Heart right ventricle (tissue), 16 donors: ENCODE results near the gene KRT3. TPM values are rescaled to one million over a fixed set of nuclear protein-coding genes. Genes with fewer than 3 reads are reported as not detected.
"Not testable (repeated sequence)": the region's sequence is repeated elsewhere in the genome, so short reads cannot be mapped to it uniquely, and the experiment has no call there.

ENCODE experiments used
- ATAC-seq, 8 donors: fragments of 200-7000 bp; cut with Tn5 transposase; one replicate each; pipeline ENCODE4 v1.9.1; 2020; ENCODE audit warnings: mild to moderate bottlenecking in 8 of 8, moderate library complexity in 8 of 8, moderate number of reproducible peaks in 1 of 8
- DNase-seq, 2 donors: peaks; one replicate each; pipeline ENCODE4 v3.0.0-alpha.2; 2020
- H3K27ac ChIP-seq, 10 donors: fragments of 200-600 bp; sonication (generic) in 2 of 10; one replicate each; pipeline versions ENCODE4 v1.5.0 to v1.8.0; 2020 to 2022; ENCODE audit warnings: mild to moderate bottlenecking in 3 of 10
- H3K27me3 ChIP-seq, 7 donors: fragments of 200-600 bp; one replicate each; pipeline ENCODE4 v1.8.0; 2021 to 2022; ENCODE audit warnings: mild to moderate bottlenecking in 2 of 7
- H3K36me3 ChIP-seq, 9 donors: fragments of 200-600 bp; sonication (generic) in 1 of 9; one replicate each; pipeline versions ENCODE4 v1.5.0 to v1.8.0; 2020 to 2022; ENCODE audit warnings: mild to moderate bottlenecking in 2 of 9
- H3K4me1 ChIP-seq, 9 donors: fragments of 200-600 bp; sonication (generic) in 1 of 9; one replicate each; pipeline versions ENCODE4 v1.5.0 to v1.8.0; 2020 to 2022; ENCODE audit warnings: mild to moderate bottlenecking in 4 of 9
- H3K4me3 ChIP-seq, 10 donors: fragments of 200-600 bp; sonication (generic) in 2 of 10; one replicate each; pipeline versions ENCODE4 v1.5.0 to v1.8.0; 2020 to 2022; ENCODE audit warnings: mild to moderate bottlenecking in 7 of 10, moderate library complexity in 2 of 10
- H3K9me3 ChIP-seq, 11 donors: fragments of 200-600 bp in 10 of 11; sonication (generic) in 2 of 11; one replicate each; pipeline versions ENCODE4 v1.5.0 to v1.8.0; 2013 to 2022; ENCODE audit warnings: mild to moderate bottlenecking in 2 of 11, control low read depth in 1 of 11, moderate library complexity in 1 of 11
- WGBS, 2 donors: extraction: QIAGEN DNeasy Blood & Tissue Kit; methylation state at CpG; one replicate each; pipeline ENCODE4 v1.1.7; 2013; ENCODE audit warnings: inconsistent platforms in 1 of 2; 5-methylcytosine and 5-hydroxymethylcytosine counted together
- intact Hi-C, 10 donors: fragments of 100-400 bp; cut with DNase I; formaldehyde crosslinking; loops; one replicate each; pipeline versions ENCODE4 v1.11.1 to v1.14.2; 2022
- polyA plus RNA-seq, 2 donors: library from polyadenylated mRNA; stranded (reverse); fragments of 200-250 nt; gene quantifications; one replicate each; pipeline ENCODE4 v1.2.3, GENCODE V29; 2013
- total RNA-seq, 10 donors: library from RNA; stranded (reverse); fragmentation: NEBNext Ultra II Directional in 3 of 10; extraction: Animal tissue kit (Norgen Biotek cat#: 25700) in 3 of 10; gene quantifications; one replicate each; pipeline versions ENCODE4 v1.2.1 to v1.2.4, GENCODE V29; 2021 to 2023
- TF ChIP-seq, protein P1 (sequence below), 9 donors: fragments of 200-600 bp; sonication (generic) in 2 of 9; IDR thresholded peaks; one replicate each; pipeline versions ENCODE4 v1.5.0 to v1.8.0; 2021 to 2022; ENCODE audit warnings: antibody characterized with exemption in 9 of 9, mild to moderate bottlenecking in 5 of 9, moderate library complexity in 1 of 9
- donor health status: Arrhythmogenic right ventricular cardiomyopathy.
- donor health status: ischemic (EF 13 %, LVEDD 7.1; RV severe dilation, severe dysfunction).
- donor health status: healthy with polysubstance abuse.
- donor health status: DM: no; HTN: yes; CAD: no.
- donor health status: DM: no; HTN: no; CAD: no.
- donor health status: ischemic (EF 25% LVEDD 6.9; RV normal size, moderate dysfunction).
- donor health status: ischemic (EF 25% LVEDD 5.7; RV mildly dilated, moderate dysfunction).
- donor health status: healthy.
- donor health status: DM: yes; HTN: yes; CAD: no.
- donor health status: Ischemic cardiomyopathy.
- donor health status: ischemic (EF 35%, LVEDD 5.7; RV mildly dilated, moderate dysfunction).
- donor health status: nonischemic (EF 11% LVEDD 7.7; RV severe dilation, severe dysfunction).
- donor health status: DM: yes; HTN: yes; CAD: no.
- donor health status: PGD.
- donor health status: ischemic (EF 29% LVEDD 5.4; RV normal size, mild dysfunction).
- donor health status: nonischemic (EF 23%, LVEDD 6.1; RV moderate dilation, normal function).

Gene KRT3
- total and polyA plus RNA-seq, 12 donors, result not detected

DNA sequence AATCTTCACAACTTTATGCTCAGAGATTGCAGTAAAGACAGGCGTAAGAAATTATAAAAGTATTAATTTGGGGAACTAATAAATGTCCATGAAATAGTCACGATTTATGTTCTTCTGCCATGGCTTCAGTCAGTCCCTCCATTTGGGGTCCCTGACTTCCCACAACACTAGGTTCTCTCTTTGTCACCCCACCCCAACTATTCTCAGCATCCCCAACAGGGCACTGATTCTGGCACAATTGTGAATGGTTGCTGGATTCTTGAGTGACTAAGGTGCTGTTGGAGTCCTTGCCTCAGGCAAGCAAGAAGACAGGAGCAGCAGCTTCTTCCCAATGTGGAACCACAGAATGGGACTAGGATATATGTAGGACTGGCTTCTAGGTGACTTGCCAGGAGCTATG lies 34.1 kb downstream of the KRT3 start:
- Histone ChIP-seq H3K27ac (no peak overlapping the region), H3K27me3 (peaks cover 0 to 19% (median 13%) of the 10 kb centered on the region in 7 donors), H3K9me3 (peaks cover 0 to 25% (median 7%) of the 10 kb centered on the region in 11 donors), H3K4me1 (no peaks in the 10 kb centered on the region), H3K36me3 (no peaks in the 10 kb centered on the region), H3K4me3 (no peak overlapping the region)
- 91 to 93% methylated on average over 2 of the region's 2 CpGs for WGBS, 2 donors
- TF ChIP-seq, protein P1, sequence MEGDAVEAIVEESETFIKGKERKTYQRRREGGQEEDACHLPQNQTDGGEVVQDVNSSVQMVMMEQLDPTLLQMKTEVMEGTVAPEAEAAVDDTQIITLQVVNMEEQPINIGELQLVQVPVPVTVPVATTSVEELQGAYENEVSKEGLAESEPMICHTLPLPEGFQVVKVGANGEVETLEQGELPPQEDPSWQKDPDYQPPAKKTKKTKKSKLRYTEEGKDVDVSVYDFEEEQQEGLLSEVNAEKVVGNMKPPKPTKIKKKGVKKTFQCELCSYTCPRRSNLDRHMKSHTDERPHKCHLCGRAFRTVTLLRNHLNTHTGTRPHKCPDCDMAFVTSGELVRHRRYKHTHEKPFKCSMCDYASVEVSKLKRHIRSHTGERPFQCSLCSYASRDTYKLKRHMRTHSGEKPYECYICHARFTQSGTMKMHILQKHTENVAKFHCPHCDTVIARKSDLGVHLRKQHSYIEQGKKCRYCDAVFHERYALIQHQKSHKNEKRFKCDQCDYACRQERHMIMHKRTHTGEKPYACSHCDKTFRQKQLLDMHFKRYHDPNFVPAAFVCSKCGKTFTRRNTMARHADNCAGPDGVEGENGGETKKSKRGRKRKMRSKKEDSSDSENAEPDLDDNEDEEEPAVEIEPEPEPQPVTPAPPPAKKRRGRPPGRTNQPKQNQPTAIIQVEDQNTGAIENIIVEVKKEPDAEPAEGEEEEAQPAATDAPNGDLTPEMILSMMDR (IDR thresholded peaks at IDR 0.05), result no peak
- DNase-seq (no peak), ATAC-seq (no peak)
- intact Hi-C loops, result no loop called here

DNA sequence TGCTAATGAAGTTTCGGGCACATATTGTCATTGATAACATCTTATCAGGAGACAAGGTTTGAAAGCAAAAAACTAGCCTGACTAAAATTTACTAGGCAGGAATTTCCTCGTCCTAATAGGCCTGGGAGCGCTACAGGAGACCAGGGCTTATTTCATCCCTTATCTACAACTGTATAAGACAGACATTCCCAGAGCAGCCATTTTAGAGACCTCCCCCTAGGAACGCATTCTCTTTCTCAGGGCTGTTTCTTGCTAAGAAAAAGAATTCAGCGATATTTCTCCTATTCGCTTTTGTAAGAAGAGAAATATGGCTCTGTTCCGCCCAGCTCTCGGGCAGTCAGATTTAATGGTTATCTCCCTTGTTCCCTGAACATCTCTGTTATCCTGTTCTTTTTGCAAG lies 34.7 kb downstream of the KRT3 start:
- DNase-seq, ATAC-seq, H3K4me3 ChIP-seq, H3K27ac ChIP-seq, intact Hi-C loops, H3K4me1 ChIP-seq, H3K36me3 ChIP-seq: not testable (repeated sequence)
- 84 to 86% methylated on average over 8 of the region's 8 CpGs for WGBS, 2 donors
- peaks cover 0 to 25% (median 7%) of the 10 kb centered on the region in 11 donors for H3K9me3 ChIP-seq
- peaks cover 0 to 24% (median 13%) of the 10 kb centered on the region in 7 donors for H3K27me3 ChIP-seq

DNA sequence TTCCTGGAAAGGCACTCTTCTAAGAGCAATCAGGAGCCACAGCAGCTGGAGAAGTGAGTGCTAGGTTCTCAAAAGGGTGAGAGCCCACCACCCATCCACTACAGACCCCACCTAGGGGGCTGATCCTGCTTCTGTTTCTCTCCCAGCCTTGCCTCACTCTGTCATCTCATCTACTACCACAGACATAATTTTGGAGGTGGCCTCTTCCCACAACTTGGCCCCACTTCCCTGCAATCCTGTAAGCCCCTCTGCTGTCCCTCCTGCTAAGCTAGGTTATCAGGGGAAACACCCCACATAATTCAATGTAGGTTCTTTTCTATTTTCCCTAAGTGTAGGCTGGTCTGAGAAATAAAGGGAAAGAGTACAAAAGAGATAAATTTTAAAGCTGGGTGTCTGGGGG lies 35.3 kb downstream of the KRT3 start:
- DNase-seq, result no peak
- Histone ChIP-seq H3K4me1 (no peaks in the 10 kb centered on the region), H3K4me3 (no peak overlapping the region), H3K27me3 (peaks cover 0 to 27% (median 13%) of the 10 kb centered on the region in 7 donors), H3K9me3 (peaks cover 0 to 25% (median 7%) of the 10 kb centered on the region in 11 donors), H3K36me3 (no peaks in the 10 kb centered on the region), H3K27ac (no peak overlapping the region)
- TF ChIP-seq, protein P1 (IDR thresholded peaks at IDR 0.05), result no peak
- ATAC-seq, result no peak
- intact Hi-C loops, result no loop called here

DNA sequence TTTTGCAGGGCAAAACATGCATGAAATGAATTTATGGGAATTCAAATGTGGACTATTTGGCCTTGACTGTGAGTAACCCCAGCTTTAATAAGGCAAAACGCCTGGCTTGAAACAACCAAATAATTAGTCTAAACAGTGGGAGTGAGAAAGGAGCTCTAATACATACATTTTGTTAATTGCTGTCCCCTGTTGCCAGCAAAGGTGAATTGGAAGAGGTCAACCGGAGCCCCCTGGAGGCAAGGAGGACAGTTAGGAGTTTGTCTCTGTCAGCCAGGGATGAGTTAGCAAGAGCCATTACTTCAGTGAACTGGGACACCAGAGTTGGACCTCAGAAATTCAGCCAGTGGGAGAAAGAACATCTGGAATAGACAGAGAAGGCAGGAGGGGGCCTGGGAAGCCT lies 36.2 kb downstream of the KRT3 start:
- intact Hi-C loops, result no loop called here
- TF ChIP-seq, protein P1 (IDR thresholded peaks at IDR 0.05), result no peak

DNA sequence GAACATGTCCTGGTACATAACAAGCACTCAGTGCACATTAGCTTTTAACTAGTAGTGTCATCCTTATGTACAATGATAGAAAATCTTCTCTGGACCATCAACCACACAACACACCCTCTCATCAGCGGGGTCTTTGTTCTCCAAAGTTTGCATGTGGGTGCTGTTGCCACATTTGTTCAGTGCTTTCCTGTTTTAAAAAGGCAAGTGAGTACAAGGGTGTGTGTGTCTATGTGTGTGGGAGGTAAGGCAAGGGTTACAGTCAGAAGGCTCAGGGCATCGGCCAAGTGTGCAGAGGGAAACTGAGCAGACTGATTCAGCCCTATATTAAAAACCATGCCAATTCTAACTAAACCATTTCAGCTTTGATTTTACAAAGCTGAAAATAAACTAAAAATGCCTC lies 36.7 kb downstream of the KRT3 start:
- peaks cover 0 to 25% (median 7%) of the 10 kb centered on the region in 11 donors for H3K9me3 ChIP-seq
- H3K27me3 ChIP-seq, result peaks cover 0 to 41% (median 16%) of the 10 kb centered on the region in 7 donors
- ATAC-seq, result no peak
- WGBS, 2 donors, result 41 to 45% methylated on average over 2 of the region's 2 CpGs
- H3K27ac ChIP-seq, result no peak overlapping the region
- DNase-seq, result no peak
- H3K4me3 ChIP-seq, result no peak overlapping the region
- intact Hi-C loops, result no loop called here
- no peaks in the 10 kb centered on the region for H3K36me3 ChIP-seq
- H3K4me1 ChIP-seq, result no peaks in the 10 kb centered on the region
- TF ChIP-seq, protein P1 (IDR thresholded peaks at IDR 0.05), result no peak

More for the DNA sequence above, 36.2 kb downstream of the KRT3 start:
- ATAC-seq (no peak), DNase-seq (no peak)
- Histone ChIP-seq H3K9me3 (peaks cover 0 to 25% (median 7%) of the 10 kb centered on the region in 11 donors), H3K27me3 (peaks cover 0 to 36% (median 16%) of the 10 kb centered on the region in 7 donors), H3K4me3 (no peak overlapping the region), H3K36me3 (no peaks in the 10 kb centered on the region), H3K4me1 (no peaks in the 10 kb centered on the region), H3K27ac (no peak overlapping the region)
- 55 to 64% methylated on average over 2 of the region's 2 CpGs for WGBS, 2 donors
